ENCODE data around the gene ANKRD13B. TPM values are rescaled to one million over a fixed set of nuclear protein-coding genes. Genes with fewer than 3 reads are reported as not detected.

The ANKRD13B gene
- total RNA-seq, 1 donor from 2014 or later = 9.4 TPM

GRCh38 chr17:29593591-29594518, 923 bp downstream of the ANKRD13B start:
- Histone ChIP-seq H3K36me3 (ENCODE audit: control insufficient read depth in 3 of 3, insufficient read depth in 3 of 3, low read length in 3 of 3) (no peaks in the 10 kb centered on the region), H3K4me1 (ENCODE audit: control insufficient read depth in 3 of 3, insufficient read depth in 3 of 3, low read length in 3 of 3) (peaks cover 53 to 62% (median 62%) of the 10 kb centered on the region in 3 donors), H3K27me3 (ENCODE audit: control insufficient read depth in 3 of 3, insufficient read depth in 3 of 3, low read length in 3 of 3) (no peaks in the 10 kb centered on the region), H3K4me3 (ENCODE audit: low read length in 3 of 3) (peak overlapping the region; percentile 55 to 66 (median 65)), H3K27ac (ENCODE audit: low read depth, low read length) (no peak overlapping the region), H3K9ac (ENCODE audit: low read depth in 1 of 3, low read length in 3 of 3) (peak overlapping the region; percentile 47 to 75 (median 50)), H3K9me3 (ENCODE audit: control insufficient read depth in 3 of 3, low read length in 3 of 3) (no peaks in the 10 kb centered on the region)

DNA sequence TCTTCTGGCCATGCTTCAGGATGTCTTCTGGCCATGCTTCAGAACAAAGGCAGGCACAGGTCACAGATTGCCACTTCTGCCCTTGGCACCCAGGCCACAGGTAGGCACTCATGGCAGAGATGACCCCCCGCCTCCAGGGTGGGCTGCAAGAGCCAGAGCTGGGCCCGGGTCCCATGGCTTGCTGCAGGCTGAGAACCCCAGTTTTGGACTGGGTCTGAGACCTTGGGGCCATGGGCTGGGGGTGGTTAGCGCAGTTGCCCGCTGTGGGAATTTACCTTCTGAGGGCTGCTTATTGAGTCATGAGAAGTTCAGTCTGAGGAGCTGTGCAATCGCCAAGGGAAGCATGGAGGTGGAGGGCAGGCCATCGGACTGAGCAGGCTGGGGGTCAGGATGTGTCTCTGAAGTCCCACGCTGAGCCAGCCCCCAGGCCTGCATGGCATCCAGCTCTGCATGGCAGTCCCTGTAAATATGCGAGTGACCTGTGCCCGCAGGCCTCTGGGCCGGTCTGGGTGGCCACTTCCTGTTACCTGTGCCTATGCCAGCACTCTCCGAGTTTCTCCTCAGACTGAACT, 1.7 kb downstream of the ANKRD13B start:
- H3K9ac ChIP-seq (ENCODE audit: low read depth in 1 of 3, low read length in 3 of 3) = peak overlapping the region in 1 of 3 donors; percentile 25
- H3K4me1 ChIP-seq (ENCODE audit: control insufficient read depth in 3 of 3, insufficient read depth in 3 of 3, low read length in 3 of 3) = peaks cover 53 to 62% (median 62%) of the 10 kb centered on the region in 3 donors
- no peaks in the 10 kb centered on the region for H3K27me3 ChIP-seq (ENCODE audit: control insufficient read depth in 3 of 3, insufficient read depth in 3 of 3, low read length in 3 of 3)
- H3K9me3 ChIP-seq (ENCODE audit: control insufficient read depth in 3 of 3, low read length in 3 of 3) = no peaks in the 10 kb centered on the region
- H3K4me3 ChIP-seq (ENCODE audit: low read length in 3 of 3) = peak overlapping the region in 1 of 3 donors; percentile 43
- H3K27ac ChIP-seq (ENCODE audit: low read depth, low read length) = no peak overlapping the region
- H3K36me3 ChIP-seq (ENCODE audit: control insufficient read depth in 3 of 3, insufficient read depth in 3 of 3, low read length in 3 of 3) = no peaks in the 10 kb centered on the region

DNA sequence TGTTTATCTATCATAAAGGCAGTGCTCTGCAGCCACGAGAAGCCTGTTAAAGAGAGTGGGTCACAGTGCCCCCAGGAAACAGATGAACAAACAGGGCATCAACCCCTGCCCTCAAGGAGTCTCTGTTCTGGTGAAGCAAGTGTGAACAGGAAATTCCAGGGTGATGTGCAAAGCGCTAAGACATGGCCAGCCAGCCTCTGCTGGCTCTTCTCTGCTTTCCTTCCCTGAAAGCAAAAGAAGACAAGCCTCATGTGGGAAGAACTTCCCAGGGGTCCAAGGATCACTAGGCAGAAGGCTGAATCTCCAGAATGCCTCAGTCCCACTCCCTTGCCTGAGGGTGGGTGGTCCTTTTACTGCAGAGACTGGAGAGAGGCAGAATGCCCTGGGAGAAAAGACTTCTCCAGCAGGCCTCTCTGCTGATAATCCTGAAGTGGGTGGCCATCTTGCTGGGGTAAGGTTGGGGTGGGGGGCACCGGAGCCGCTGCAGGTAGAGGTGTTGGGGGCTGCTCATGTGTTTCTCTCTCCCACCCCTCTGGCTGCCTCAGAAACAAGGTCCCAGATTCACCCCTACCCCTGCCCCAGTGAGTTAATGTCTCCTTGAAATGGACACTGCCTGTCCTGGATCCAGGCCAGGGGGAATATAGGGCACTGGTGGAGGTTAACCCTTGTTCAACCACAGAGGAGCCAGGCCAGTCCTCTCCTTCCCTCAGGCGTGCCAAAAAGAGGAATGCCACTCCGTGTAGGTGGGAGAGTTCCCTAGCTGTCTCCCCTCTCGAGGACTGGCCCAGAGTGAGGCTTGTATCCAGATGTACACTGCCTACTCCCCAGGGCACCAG, 2.4 kb downstream of the ANKRD13B start:
- no peak overlapping the region for H3K9ac ChIP-seq (ENCODE audit: low read depth in 1 of 3, low read length in 3 of 3)
- no peaks in the 10 kb centered on the region for H3K27me3 ChIP-seq (ENCODE audit: control insufficient read depth in 3 of 3, insufficient read depth in 3 of 3, low read length in 3 of 3)
- H3K4me1 ChIP-seq (ENCODE audit: control insufficient read depth in 3 of 3, insufficient read depth in 3 of 3, low read length in 3 of 3) = peaks cover 47 to 56% (median 56%) of the 10 kb centered on the region in 3 donors

DNA sequence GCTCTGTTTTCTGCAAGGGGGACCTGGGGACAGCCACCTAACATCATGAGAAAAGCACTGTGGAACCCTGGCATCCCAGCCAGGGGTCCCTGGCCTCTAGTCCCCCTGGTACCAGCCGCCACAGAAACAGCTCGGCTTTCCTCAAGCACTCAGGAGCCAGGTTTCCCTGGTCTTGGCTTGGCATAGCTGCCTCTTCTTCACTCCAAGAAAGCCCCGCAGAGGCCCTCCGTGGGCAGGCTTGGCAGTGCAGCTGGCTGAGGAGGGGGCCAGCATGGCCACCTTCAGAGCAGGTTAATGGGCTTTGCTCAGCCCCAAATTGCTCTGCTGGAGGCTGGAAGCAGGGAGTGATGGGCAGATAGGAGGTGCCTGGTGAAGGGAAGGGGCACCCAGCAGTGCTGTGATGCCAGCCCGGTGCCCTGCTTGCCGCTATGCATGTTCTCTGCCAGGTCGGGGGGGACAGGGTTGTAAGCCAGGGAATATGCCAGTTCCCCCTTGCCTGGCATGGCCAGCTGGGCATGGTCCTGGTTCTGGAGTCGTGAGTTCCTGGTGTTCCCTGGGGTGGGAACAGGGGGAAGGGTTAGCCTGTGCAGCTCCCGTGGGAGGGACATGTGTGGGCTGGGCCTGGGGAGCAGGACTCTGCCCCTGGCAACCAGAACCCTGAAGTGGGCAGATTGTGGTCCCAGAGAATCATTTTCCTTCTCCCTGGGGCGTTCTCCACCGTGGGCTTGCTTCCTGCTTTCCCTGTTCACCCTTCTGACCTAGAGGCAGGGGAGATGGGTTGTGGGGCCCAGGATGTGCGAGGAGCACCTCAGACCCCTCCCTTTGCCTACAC, 3.2 kb downstream of the ANKRD13B start:
- Histone ChIP-seq H3K27me3 (ENCODE audit: control insufficient read depth in 3 of 3, insufficient read depth in 3 of 3, low read length in 3 of 3) (no peaks in the 10 kb centered on the region), H3K4me1 (ENCODE audit: control insufficient read depth in 3 of 3, insufficient read depth in 3 of 3, low read length in 3 of 3) (peaks cover 38 to 48% (median 47%) of the 10 kb centered on the region in 3 donors), H3K9me3 (ENCODE audit: control insufficient read depth in 3 of 3, low read length in 3 of 3) (no peaks in the 10 kb centered on the region), H3K27ac (ENCODE audit: low read depth, low read length) (no peak overlapping the region), H3K4me3 (ENCODE audit: low read length in 3 of 3) (no peak overlapping the region), H3K9ac (ENCODE audit: low read depth in 1 of 3, low read length in 3 of 3) (no peak overlapping the region), H3K36me3 (ENCODE audit: control insufficient read depth in 3 of 3, insufficient read depth in 3 of 3, low read length in 3 of 3) (no peaks in the 10 kb centered on the region)

More for the DNA sequence above, 2.4 kb downstream of the ANKRD13B start:
- no peak overlapping the region for H3K27ac ChIP-seq (ENCODE audit: low read depth, low read length)
- H3K4me3 ChIP-seq (ENCODE audit: low read length in 3 of 3) = no peak overlapping the region
- H3K36me3 ChIP-seq (ENCODE audit: control insufficient read depth in 3 of 3, insufficient read depth in 3 of 3, low read length in 3 of 3) = no peaks in the 10 kb centered on the region
- no peaks in the 10 kb centered on the region for H3K9me3 ChIP-seq (ENCODE audit: control insufficient read depth in 3 of 3, low read length in 3 of 3)

DNA sequence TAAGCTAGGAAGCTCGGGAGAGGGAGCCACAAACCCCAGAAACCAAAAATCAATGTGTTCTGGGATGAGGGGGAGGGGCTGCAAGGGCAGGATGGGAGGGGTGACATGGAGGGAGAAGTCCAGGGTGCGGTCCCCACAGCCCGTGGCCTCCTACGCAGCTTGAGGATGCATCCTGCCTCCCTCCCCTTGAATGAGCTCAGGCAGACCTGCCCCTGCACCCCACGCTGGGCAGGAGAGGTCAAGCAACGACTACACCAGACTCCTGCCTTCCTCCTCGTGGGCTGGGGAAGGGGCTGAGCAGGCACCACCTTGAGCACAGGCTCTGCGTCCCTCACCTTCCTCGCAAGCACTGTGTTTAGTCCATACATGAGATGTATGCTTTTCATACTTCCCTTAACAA, 3.9 kb downstream of the ANKRD13B start:
- H3K27me3 ChIP-seq (ENCODE audit: control insufficient read depth in 3 of 3, insufficient read depth in 3 of 3, low read length in 3 of 3) = no peaks in the 10 kb centered on the region
- H3K36me3 ChIP-seq (ENCODE audit: control insufficient read depth in 3 of 3, insufficient read depth in 3 of 3, low read length in 3 of 3) = no peaks in the 10 kb centered on the region
- no peak overlapping the region for H3K4me3 ChIP-seq (ENCODE audit: low read length in 3 of 3)
- peaks cover 32 to 41% (median 41%) of the 10 kb centered on the region in 3 donors for H3K4me1 ChIP-seq (ENCODE audit: control insufficient read depth in 3 of 3, insufficient read depth in 3 of 3, low read length in 3 of 3)
- H3K9ac ChIP-seq (ENCODE audit: low read depth in 1 of 3, low read length in 3 of 3) = no peak overlapping the region
- no peak overlapping the region for H3K27ac ChIP-seq (ENCODE audit: low read depth, low read length)
- no peaks in the 10 kb centered on the region for H3K9me3 ChIP-seq (ENCODE audit: control insufficient read depth in 3 of 3, low read length in 3 of 3)

- peaks cover 24 to 33% (median 33%) of the 10 kb centered on the region in 3 donors for H3K4me1 ChIP-seq (ENCODE audit: control insufficient read depth in 3 of 3, insufficient read depth in 3 of 3, low read length in 3 of 3)
- H3K36me3 ChIP-seq (ENCODE audit: control insufficient read depth in 3 of 3, insufficient read depth in 3 of 3, low read length in 3 of 3) = no peaks in the 10 kb centered on the region
- no peaks in the 10 kb centered on the region for H3K9me3 ChIP-seq (ENCODE audit: control insufficient read depth in 3 of 3, low read length in 3 of 3)
- no peaks in the 10 kb centered on the region for H3K27me3 ChIP-seq (ENCODE audit: control insufficient read depth in 3 of 3, insufficient read depth in 3 of 3, low read length in 3 of 3)
- no peak overlapping the region for H3K9ac ChIP-seq (ENCODE audit: low read depth in 1 of 3, low read length in 3 of 3)
- no peak overlapping the region for H3K27ac ChIP-seq (ENCODE audit: low read depth, low read length)
- no peak overlapping the region for H3K4me3 ChIP-seq (ENCODE audit: low read length in 3 of 3)
Observed at GRCh38 chr17:29597361-29598172, 4.6 kb downstream of the ANKRD13B start.

DNA sequence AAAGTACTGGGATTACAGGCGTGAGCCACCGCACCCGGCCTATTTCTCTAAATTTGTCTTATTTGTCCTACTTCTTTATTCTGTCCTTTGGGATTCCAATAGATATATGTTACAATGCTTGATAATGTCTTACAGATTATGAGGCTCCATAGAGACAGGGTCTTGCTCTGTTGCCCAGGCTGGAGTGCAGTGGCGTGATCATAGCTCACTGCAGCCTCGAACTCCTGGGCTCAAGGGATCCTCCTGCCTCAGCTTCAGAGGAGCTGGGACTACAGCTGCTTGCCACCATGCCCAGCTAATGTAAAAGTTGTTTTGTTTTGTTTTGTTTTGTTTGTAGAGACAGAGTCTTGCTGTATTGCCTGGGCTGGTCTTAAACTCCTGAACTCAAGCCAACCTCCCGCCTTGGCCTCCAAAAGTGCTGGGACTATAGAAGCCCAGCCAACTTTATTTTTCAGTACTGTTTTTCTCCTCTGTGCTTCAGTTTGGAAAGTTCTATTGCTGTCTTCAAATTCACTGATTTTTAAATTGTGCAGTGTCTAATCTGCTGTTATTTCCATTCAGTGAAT, 10.3 kb downstream of the ANKRD13B start:
- Histone ChIP-seq H3K4me3 (ENCODE audit: low read length in 3 of 3) (no peak overlapping the region), H3K9me3 (ENCODE audit: control insufficient read depth in 3 of 3, low read length in 3 of 3) (no peaks in the 10 kb centered on the region), H3K27ac (ENCODE audit: low read depth, low read length) (no peak overlapping the region), H3K4me1 (ENCODE audit: control insufficient read depth in 3 of 3, insufficient read depth in 3 of 3, low read length in 3 of 3) (no peaks in the 10 kb centered on the region), H3K27me3 (ENCODE audit: control insufficient read depth in 3 of 3, insufficient read depth in 3 of 3, low read length in 3 of 3) (no peaks in the 10 kb centered on the region), H3K9ac (ENCODE audit: low read depth in 1 of 3, low read length in 3 of 3) (no peak overlapping the region), H3K36me3 (ENCODE audit: control insufficient read depth in 3 of 3, insufficient read depth in 3 of 3, low read length in 3 of 3) (no peaks in the 10 kb centered on the region)

GRCh38 chr17:29607557-29608195, 14.7 kb downstream of the ANKRD13B start:
- Histone ChIP-seq H3K9me3 (ENCODE audit: control insufficient read depth in 3 of 3, low read length in 3 of 3) (no peaks in the 10 kb centered on the region), H3K4me1 (ENCODE audit: control insufficient read depth in 3 of 3, insufficient read depth in 3 of 3, low read length in 3 of 3) (peaks cover 6 to 13% (median 10%) of the 10 kb centered on the region in 3 donors), H3K27ac (ENCODE audit: low read depth, low read length) (no peak overlapping the region), H3K27me3 (ENCODE audit: control insufficient read depth in 3 of 3, insufficient read depth in 3 of 3, low read length in 3 of 3) (no peaks in the 10 kb centered on the region), H3K9ac (ENCODE audit: low read depth in 1 of 3, low read length in 3 of 3) (no peak overlapping the region), H3K36me3 (ENCODE audit: control insufficient read depth in 3 of 3, insufficient read depth in 3 of 3, low read length in 3 of 3) (peaks cover 0 to 2% (median 0%) of the 10 kb centered on the region in 3 donors), H3K4me3 (ENCODE audit: low read length in 3 of 3) (no peak overlapping the region)
